IMR-90 (cell line): Measurements from ENCODE around the gene SYT11. TPM values are rescaled to one million over a fixed set of nuclear protein-coding genes. Genes with fewer than 3 reads are reported as not detected.

Experiments used
- ATAC-seq: fragments of 200-7000 bp; cut with Tn5 transposase; 2 replicates; pipeline ENCODE4 v1.9.1; 2020; ENCODE audit warnings: low read depth, mild to moderate bottlenecking, moderate library complexity
- BruUV-seq: library from RNA; stranded (reverse); fragments of 400-500 nt; replicated peaks from 2 replicates; lab custom pipeline; 2021; lab: Mats Ljungman, UMichigan
- CTCF ChIA-PET: fragments of 300-600 bp; formaldehyde crosslinking; extraction: SDS; loops from one replicate; lab custom pipeline; 2021; ENCODE audit warnings: antibody characterized with exemption; lab: Yijun Ruan, JAX
- POLR2A ChIA-PET: fragments of 300-600 bp; sonication (Branson Sonifier 250); formaldehyde crosslinking; loops from one replicate; lab custom pipeline; 2022; ENCODE audit warnings: antibody characterized with exemption; ENCODE audit not compliant: unreplicated experiment; lab: Charles Lee
- DNase-seq: peaks from one replicate; pipeline ENCODE4 v3.0.0; 2013
- H2AFZ ChIP-seq: replicated peaks from 2 replicates; pipeline ENCODE3; 2013; ENCODE audit warnings: low read length, mild to moderate bottlenecking; ENCODE audit not compliant: poor library complexity
- H2AK5ac ChIP-seq: 2 replicates; pipeline ENCODE4 v1.6.1; 2013; ENCODE audit warnings: low read depth, low read length, inconsistent platforms
- H2AK9ac ChIP-seq: replicated peaks from 2 replicates; pipeline ENCODE3; 2013; ENCODE audit warnings: mild to moderate bottlenecking, low read depth, low read length, moderate library complexity; ENCODE audit not compliant: poor library complexity
- H2BK120ac ChIP-seq: 2 replicates; pipeline ENCODE4 v1.6.1; 2013; ENCODE audit warnings: low read depth, low read length, inconsistent platforms
- H2BK15ac ChIP-seq: 3 replicates; pipeline ENCODE4 v1.6.1; 2013; ENCODE audit warnings: low read depth, low read length, inconsistent platforms
- H2BK20ac ChIP-seq: 2 replicates; pipeline ENCODE4 v1.6.1; 2013; ENCODE audit warnings: low read depth, mild to moderate bottlenecking, inconsistent platforms, low read length, moderate library complexity
- H2BK5ac ChIP-seq: 2 replicates; pipeline ENCODE4 v1.6.1; 2013; ENCODE audit warnings: mild to moderate bottlenecking, low read depth, low read length, inconsistent platforms; ENCODE audit not compliant: poor library complexity, severe bottlenecking
- H3K14ac ChIP-seq: replicated peaks from 2 replicates; pipeline ENCODE4 v1.6.1; 2013; ENCODE audit warnings: low read depth, low read length, inconsistent platforms
- H3K18ac ChIP-seq: 2 replicates; pipeline ENCODE4 v1.6.1; 2013; ENCODE audit warnings: low read depth, low read length, control low read depth
- H3K23ac ChIP-seq: 2 replicates; pipeline ENCODE4 v1.6.1; 2013; ENCODE audit warnings: low read depth, low read length, inconsistent platforms
- H3K27ac ChIP-seq: 2 replicates; pipeline ENCODE4 v1.5.1; 2013; ENCODE audit warnings: mild to moderate bottlenecking, control low read depth, low read length; ENCODE audit not compliant: insufficient read depth
- H3K27me3 ChIP-seq: 2 replicates; pipeline ENCODE4 v1.6.1; 2013; ENCODE audit warnings: low read length; ENCODE audit not compliant: control insufficient read depth, insufficient read depth
- H3K36me3 ChIP-seq: 2 replicates; pipeline ENCODE4 v1.6.1; 2013; ENCODE audit warnings: low read length, mixed read lengths; ENCODE audit not compliant: control insufficient read depth, insufficient read depth
- H3K4ac ChIP-seq: 2 replicates; pipeline ENCODE4 v1.6.1; 2013; ENCODE audit warnings: low read depth, low read length, inconsistent platforms
- H3K4me1 ChIP-seq: 2 replicates; pipeline ENCODE4 v1.6.1; 2013; ENCODE audit warnings: low read length, mixed read lengths; ENCODE audit not compliant: control insufficient read depth, insufficient read depth
- H3K4me2 ChIP-seq: 2 replicates; pipeline ENCODE4 v1.6.1; 2013; ENCODE audit warnings: low read depth, mild to moderate bottlenecking, control low read depth, low read length, moderate library complexity
- H3K4me3 ChIP-seq: 2 replicates; pipeline ENCODE4 v1.5.1; 2013; ENCODE audit warnings: low read depth, mild to moderate bottlenecking, control low read depth, low read length, moderate library complexity; ENCODE audit not compliant: insufficient read depth
- H3K56ac ChIP-seq: 2 replicates; pipeline ENCODE4 v1.6.1; 2013; ENCODE audit warnings: low read length, inconsistent platforms; ENCODE audit not compliant: insufficient read depth; ENCODE audit errors: extremely low read depth
- H3K79me1 ChIP-seq, 2 experiments: 2 replicates each; pipeline ENCODE4 v1.6.1; 2013; ENCODE audit warnings: low read length in 2 of 2, inconsistent platforms in 1 of 2, low read depth in 1 of 2
- H3K9ac ChIP-seq: 2 replicates; pipeline ENCODE4 v1.6.1; 2013; ENCODE audit warnings: low read depth, low read length, control low read depth
- H3K9me1 ChIP-seq: 2 replicates; pipeline ENCODE4 v1.6.1; 2013; ENCODE audit warnings: low read length, inconsistent platforms; ENCODE audit not compliant: insufficient read depth
- H3K9me3 ChIP-seq: 2 replicates; pipeline ENCODE4 v1.6.1; 2013; ENCODE audit warnings: low read length; ENCODE audit not compliant: control insufficient read depth, insufficient read depth
- H4K20me1 ChIP-seq: 2 replicates; pipeline ENCODE4 v1.6.1; 2013; ENCODE audit warnings: low read length, inconsistent platforms; ENCODE audit not compliant: insufficient read depth
- H4K5ac ChIP-seq: 2 replicates; pipeline ENCODE4 v1.6.1; 2013; ENCODE audit warnings: mild to moderate bottlenecking, low read depth, low read length, control low read depth
- H4K8ac ChIP-seq, 2 experiments: 2 replicates each; pipeline ENCODE4 v1.6.1; 2013; ENCODE audit warnings: low read depth in 2 of 2, low read length in 2 of 2, control low read depth in 1 of 2, inconsistent platforms in 1 of 2
- H4K91ac ChIP-seq: 2 replicates; pipeline ENCODE4 v1.6.1; 2013; ENCODE audit warnings: low read depth, low read length, inconsistent platforms; ENCODE audit not compliant: insufficient read depth
- BHLHE40 ChIP-seq: fragments of 150-350 bp; IDR thresholded peaks from 2 replicates; pipeline ENCODE4 v1.6.1; 2016; ENCODE audit warnings: mild to moderate bottlenecking, low read depth, low read length
- CEBPB ChIP-seq: IDR thresholded peaks from 2 replicates; pipeline ENCODE4 v1.6.1; 2012; ENCODE audit warnings: low read depth, low read length, improper control_type of control experiment
- CHD1 ChIP-seq: IDR thresholded peaks from 2 replicates; pipeline ENCODE4 v1.6.1; 2012; ENCODE audit warnings: low read depth, low read length, improper control_type of control experiment
- ELK1 ChIP-seq: fragments of 150-350 bp; IDR thresholded peaks from 2 replicates; pipeline ENCODE4 v1.6.1; 2016; ENCODE audit warnings: low read depth, mild to moderate bottlenecking, low read length, moderate library complexity, borderline replicate concordance
- MAZ ChIP-seq: IDR thresholded peaks from 2 replicates; pipeline ENCODE4 v1.6.1; 2012; ENCODE audit warnings: low read depth, mild to moderate bottlenecking, low read length, improper control_type of control experiment, moderate library complexity, borderline replicate concordance
- NFE2L2 ChIP-seq: fragments of 150-350 bp; IDR thresholded peaks from 2 replicates; pipeline ENCODE4 v1.6.1; 2016; ENCODE audit warnings: low read depth, mild to moderate bottlenecking, low read length
- POLR2A ChIP-seq: IDR thresholded peaks from 2 replicates; pipeline ENCODE4 v1.6.1; 2012; ENCODE audit warnings: mild to moderate bottlenecking, low read depth, low read length
- RAD21 ChIP-seq: IDR thresholded peaks from 2 replicates; pipeline ENCODE4 v1.6.1; 2012; ENCODE audit warnings: low read length, improper control_type of control experiment
- RCOR1 ChIP-seq: IDR thresholded peaks from 2 replicates; pipeline ENCODE4 v1.6.1; 2012; ENCODE audit warnings: mild to moderate bottlenecking, low read length, improper control_type of control experiment; ENCODE audit not compliant: insufficient replicate concordance
- RFX5 ChIP-seq: IDR thresholded peaks from 2 replicates; pipeline ENCODE4 v1.8.0; 2012; ENCODE audit warnings: low read depth, mild to moderate bottlenecking, low read length, moderate library complexity
- SMC3 ChIP-seq: fragments of 150-350 bp; IDR thresholded peaks from 2 replicates; pipeline ENCODE4 v1.6.1; 2016; ENCODE audit warnings: low read depth, mild to moderate bottlenecking, antibody characterized with exemption, low read length, moderate library complexity
- USF2 ChIP-seq: fragments of 150-350 bp; IDR thresholded peaks from 2 replicates; pipeline ENCODE4 v1.6.1; 2017; ENCODE audit warnings: mild to moderate bottlenecking, antibody characterized with exemption, low read length, low read depth
- WGBS, 2 experiments: methylation state at CpG; one replicate each; pipeline versions ENCODE4 v1.1.5 to v1.1.7; 2013; ENCODE audit warnings: missing lambda C conversion rate in 2 of 2; ENCODE audit not compliant: insufficient read length in 1 of 2; ENCODE audit errors: extremely low coverage in 2 of 2; 5-methylcytosine and 5-hydroxymethylcytosine counted together
- dilution Hi-C: fragments of 300-500 bp; cut with HindIII; formaldehyde crosslinking; loops from one replicate; pipeline ENCODE4 v1.14.3; 2018; ENCODE audit warnings: low sequenced_read_pairs; ENCODE audit not compliant: unreplicated experiment
- in situ Hi-C: fragments of 300-500 bp; cut with MboI; formaldehyde crosslinking; loops from 3 replicates; pipeline ENCODE4 v1.14.3; 2019; ENCODE audit warnings: low sequenced_read_pairs, inconsistent platforms, mixed read lengths
- intact Hi-C: fragments of 100-400 bp; cut with micrococcal nuclease; formaldehyde crosslinking; loops from 2 replicates; pipeline ENCODE4 v1.10.0; 2022
- polyA plus RNA-seq, 3 experiments: library from polyadenylated mRNA; depleted of rRNA; stranded (reverse); fragments of >200 nt; gene quantifications; 2 replicates each; pipeline ENCODE4 v1.2.3, GENCODE V29; 2012; ENCODE audit warnings: low replicate concordance in 1 of 3
- total RNA-seq: library from RNA; depleted of rRNA; stranded (reverse); fragments of >200 nt; gene quantifications from 2 replicates; pipeline ENCODE4 v1.2.3, GENCODE V29; 2012

The SYT11 gene
- total and polyA plus RNA-seq, 2 of the 4 experiments (the other 2 are of a cell fraction), result 22.9 to 43.7 TPM

- TF ChIP-seq RCOR1, result no peak
- no peak for TF ChIP-seq SMC3
- TF ChIP-seq POLR2A, result no peak
- no peak for TF ChIP-seq ELK1
- no peak for TF ChIP-seq RAD21
- TF ChIP-seq RFX5, result no peak
- TF ChIP-seq CEBPB, result no peak
- TF ChIP-seq CHD1, result no peak
- TF ChIP-seq USF2, result no peak
- no peak for TF ChIP-seq NFE2L2
- no peak for TF ChIP-seq BHLHE40
- no peak for TF ChIP-seq MAZ
- H3K56ac ChIP-seq, result no peak overlapping the region
- H4K91ac ChIP-seq, result no peak overlapping the region
- H3K79me1 ChIP-seq, result peaks cover 21 to 63% of the 10 kb centered on the region in 2 experiments
- no peak overlapping the region for H2BK15ac ChIP-seq
- no peak overlapping the region for H3K4me2 ChIP-seq
- H3K14ac ChIP-seq, result no peak overlapping the region
- H2AK5ac ChIP-seq, result no peak overlapping the region
- no peaks in the 10 kb centered on the region for H3K27me3 ChIP-seq
- no peak for DNase-seq
- no peak overlapping the region for H3K4me3 ChIP-seq
- no peak overlapping the region for H3K9ac ChIP-seq
- H2BK5ac ChIP-seq, result no peak overlapping the region
- H3K27ac ChIP-seq, result no peak overlapping the region
- H2AK9ac ChIP-seq, result no peak overlapping the region
- dilution Hi-C loops, result no loop called here
- H2AFZ ChIP-seq, result no peak overlapping the region
- 0 out of 2 replicates have a peak, but pooled peaks cover 2% of the 10 kb centered on the region for H3K9me1 ChIP-seq
- intact Hi-C loops, result no loop called here
- no peak overlapping the region for H4K8ac ChIP-seq
- peaks cover 51% of the 10 kb centered on the region for H4K20me1 ChIP-seq
- in situ Hi-C loops, result no loop called here
- no peak overlapping the region for H2BK20ac ChIP-seq
- peaks cover 69% of the 10 kb centered on the region for H3K36me3 ChIP-seq
- no peak overlapping the region for H3K4ac ChIP-seq
- POLR2A ChIA-PET, result no interaction called here
- H3K4me1 ChIP-seq, result 0 out of 2 replicates have a peak, but pooled peaks cover 4% of the 10 kb centered on the region
- H3K9me3 ChIP-seq, result no peaks in the 10 kb centered on the region
- H2BK120ac ChIP-seq, result no peak overlapping the region
- no peak overlapping the region for H4K5ac ChIP-seq
- ATAC-seq, result no peak
- no peak overlapping the region for H3K23ac ChIP-seq
- BruUV-seq, result no TSS peak
- CTCF ChIA-PET, result no interaction called here
- no CpG with 5 or more reads among the region's 5 CpGs for WGBS, 2 experiments
- H3K18ac ChIP-seq, result no peak overlapping the region
Measured at GRCh38 chr1:155929057-155929456, 69.7 kb downstream of the SYT11 start.
